Mesendoderm (in vitro differentiated cells): ENCODE results near the gene C7orf25. TPM values are rescaled to one million over a fixed set of nuclear protein-coding genes. Genes with fewer than 3 reads are reported as not detected.
A peak's percentile ranks its signal among the peaks of the same experiment; 100 is the strongest.

ENCODE experiments used
- DNase-seq: peaks from one replicate; pipeline ENCODE4 v3.0.0; 2013
- H2AK5ac ChIP-seq: 2 replicates; pipeline ENCODE4 v1.6.1; 2013; ENCODE audit warnings: low read length, inconsistent platforms
- H2BK120ac ChIP-seq: 2 replicates; pipeline ENCODE4 v1.6.1; 2013; ENCODE audit warnings: low read depth, mild to moderate bottlenecking, low read length, moderate library complexity, mixed read lengths
- H2BK15ac ChIP-seq: replicated peaks from 2 replicates; pipeline ENCODE4 v1.6.1; 2013; ENCODE audit warnings: low read depth, mild to moderate bottlenecking, moderate library complexity
- H2BK5ac ChIP-seq: 2 replicates; pipeline ENCODE4 v1.6.1; 2013; ENCODE audit warnings: low read length, inconsistent platforms
- H3K18ac ChIP-seq: 2 replicates; pipeline ENCODE4 v1.6.1; 2013; ENCODE audit warnings: mild to moderate bottlenecking, low read length, mixed read lengths
- H3K23ac ChIP-seq: one replicate; pipeline ENCODE4 v1.6.1; 2013; ENCODE audit warnings: low read length
- H3K27ac ChIP-seq: 2 replicates; pipeline ENCODE4 v1.5.1; 2013; ENCODE audit warnings: low read depth, mild to moderate bottlenecking, inconsistent platforms, low read length, moderate library complexity
- H3K27me3 ChIP-seq: 2 replicates; pipeline ENCODE4 v1.6.1; 2013; ENCODE audit warnings: low read length, control low read depth, mild to moderate bottlenecking, inconsistent platforms; ENCODE audit not compliant: insufficient read depth, poor library complexity
- H3K36me3 ChIP-seq: 2 replicates; pipeline ENCODE4 v1.6.1; 2013; ENCODE audit warnings: low read length, inconsistent platforms; ENCODE audit not compliant: control insufficient read depth, insufficient read depth
- H3K4ac ChIP-seq: one replicate; pipeline ENCODE4 v1.6.1; 2013; ENCODE audit warnings: low read depth, mild to moderate bottlenecking, low read length, moderate library complexity
- H3K4me1 ChIP-seq: 2 replicates; pipeline ENCODE4 v1.6.1; 2013; ENCODE audit warnings: low read depth, low read length, inconsistent platforms; ENCODE audit not compliant: control insufficient read depth
- H3K4me2 ChIP-seq: 2 replicates; pipeline ENCODE4 v1.6.1; 2013; ENCODE audit warnings: low read length
- H3K4me3 ChIP-seq: 2 replicates; pipeline ENCODE4 v1.5.1; 2013; ENCODE audit warnings: mild to moderate bottlenecking, low read length
- H3K56ac ChIP-seq: one replicate; pipeline ENCODE4 v1.6.1; 2013; ENCODE audit warnings: low read length
- H3K79me1 ChIP-seq: 2 replicates; pipeline ENCODE4 v1.6.1; 2013; ENCODE audit warnings: low read length, inconsistent platforms
- H3K79me2 ChIP-seq: 2 replicates; pipeline ENCODE4 v1.6.1; 2013; ENCODE audit warnings: mild to moderate bottlenecking, low read length; ENCODE audit not compliant: control insufficient read depth, insufficient read depth
- H3K9ac ChIP-seq: 2 replicates; pipeline ENCODE4 v1.6.1; 2013; ENCODE audit warnings: low read length, inconsistent platforms
- H4K5ac ChIP-seq: one replicate; pipeline ENCODE4 v1.6.1; 2013; ENCODE audit warnings: low read length
- H4K8ac ChIP-seq: one replicate; pipeline ENCODE4 v1.6.1; 2013; ENCODE audit warnings: low read depth, mild to moderate bottlenecking, control low read depth, low read length, moderate library complexity
- WGBS: extraction: QIAGEN DNeasy Blood & Tissue Kit; methylation state at CpG from one replicate; pipeline ENCODE4 v1.1.7; 2013; ENCODE audit warnings: low lambda C conversion rate, missing lambda C conversion rate; ENCODE audit not compliant: insufficient coverage; ENCODE audit errors: extremely low coverage; 5-methylcytosine and 5-hydroxymethylcytosine counted together
- polyA plus RNA-seq, 2 experiments: library from polyadenylated mRNA; stranded (reverse); fragments of 200-250 nt; gene quantifications; one replicate each; pipeline ENCODE4 v1.2.3, GENCODE V29; 2013

C7orf25 gene
- polyA plus RNA-seq (2013, experiment 1 of 2) = 3.9 TPM
- polyA plus RNA-seq (2013, experiment 2 of 2) = 3.9 TPM

GRCh38 chr7:42911454-42912447, at the start of gene C7orf25:
C7orf25 (minus strand) TSS chr7:42912070; CDS start chr7:42910900, 1,170 bp downstream.
- no CpG with 5 or more reads among the region's 95 CpGs for WGBS
- Histone ChIP-seq H3K79me2 (peaks cover 4% of the 10 kb centered on the region), H3K4me1 (peaks cover 3% of the 10 kb centered on the region)

GRCh38 chr7:42961170-42961569, 49.3 kb upstream of the C7orf25 start:
- DNase-seq = peak; percentile 27
- H3K27ac ChIP-seq = no peak overlapping the region
- peak overlapping the region; percentile 8 for H3K56ac ChIP-seq
- no peaks in the 10 kb centered on the region for H3K27me3 ChIP-seq
- H3K4me1 ChIP-seq = peaks cover 8% of the 10 kb centered on the region
- no peak overlapping the region for H2BK5ac ChIP-seq
- H3K9ac ChIP-seq = no peak overlapping the region
- H2BK15ac ChIP-seq = no peak overlapping the region
- no CpG with 5 or more reads among the region's 2 CpGs for WGBS
- no peak overlapping the region for H3K4ac ChIP-seq
- no peak overlapping the region for H4K5ac ChIP-seq
- no peak overlapping the region for H3K23ac ChIP-seq
- no peak overlapping the region for H3K4me2 ChIP-seq
- peak overlapping the region; percentile 77 for H3K18ac ChIP-seq
- no peaks in the 10 kb centered on the region for H3K36me3 ChIP-seq
- peak overlapping the region; percentile 65 for H4K8ac ChIP-seq
- no peak overlapping the region for H2AK5ac ChIP-seq
- no peaks in the 10 kb centered on the region for H3K79me2 ChIP-seq
- no peak overlapping the region for H3K4me3 ChIP-seq
- no peaks in the 10 kb centered on the region for H3K79me1 ChIP-seq
- peak overlapping the region; percentile 47 for H2BK120ac ChIP-seq

More at GRCh38 chr7:42911454-42912447, at the start of gene C7orf25:
- no peak within 1 kb of the TSS for H2BK120ac ChIP-seq
- peak within 1 kb of the TSS; percentile 66 for H3K4me2 ChIP-seq
- peak within 1 kb of the TSS; percentile 83 for H3K27ac ChIP-seq
- peak within 1 kb of the TSS; percentile 91 for H3K4me3 ChIP-seq
- peak within 1 kb of the TSS; percentile 94 for H3K9ac ChIP-seq
- peak; percentile 98 for DNase-seq
- peak within 1 kb of the TSS; percentile 72 for H4K5ac ChIP-seq
- peak within 1 kb of the TSS; percentile 82 for H3K18ac ChIP-seq
- H2AK5ac ChIP-seq = no peak within 1 kb of the TSS
- H2BK5ac ChIP-seq = peak within 1 kb of the TSS; percentile 21
- no peak within 1 kb of the TSS for H2BK15ac ChIP-seq
- no peak within 1 kb of the TSS for H4K8ac ChIP-seq
- H3K79me1 ChIP-seq = peaks cover 5% of the 10 kb centered on the region
- H3K36me3 ChIP-seq = peaks cover 3% of the 10 kb centered on the region
- peak within 1 kb of the TSS; percentile 29 for H3K4ac ChIP-seq
- H3K23ac ChIP-seq = no peak within 1 kb of the TSS
- H3K56ac ChIP-seq = peak within 1 kb of the TSS; percentile 92
- H3K27me3 ChIP-seq = no peaks in the 10 kb centered on the region

DNA sequence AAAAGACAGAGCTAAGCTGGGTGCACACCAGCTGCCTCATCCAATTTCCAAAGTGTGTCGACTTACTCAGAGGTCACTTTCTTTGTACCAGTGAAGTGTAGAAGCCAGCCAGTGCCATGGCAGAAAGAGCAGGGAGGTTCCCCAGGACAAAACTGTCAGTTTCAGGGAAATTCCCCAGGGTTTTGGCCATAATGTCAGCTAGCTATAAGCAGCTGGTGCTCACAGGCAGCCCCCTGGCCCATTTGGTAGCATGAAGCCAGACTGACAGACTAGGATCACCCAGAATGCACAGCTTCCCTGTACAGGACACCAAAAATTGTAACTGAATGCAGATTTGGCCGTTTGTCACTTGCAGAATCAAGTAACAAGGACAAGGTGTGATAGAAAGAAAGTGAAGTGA, 48.9 kb upstream of the C7orf25 start:
- no peak overlapping the region for H3K27ac ChIP-seq

GRCh38 chr7:42959549-42959948, 47.7 kb upstream of the C7orf25 start:
- no peak overlapping the region for H3K4me3 ChIP-seq

More for the DNA sequence above, 48.9 kb upstream of the C7orf25 start:
- Histone ChIP-seq H3K56ac (peak overlapping the region; percentile 8), H2BK120ac (peak overlapping the region; percentile 47), H3K4me2 (no peak overlapping the region), H3K79me1 (no peaks in the 10 kb centered on the region), H4K8ac (peak overlapping the region; percentile 65), H3K18ac (peak overlapping the region; percentile 77), H3K4me3 (no peak overlapping the region), H3K4ac (peak overlapping the region; percentile 84), H4K5ac (no peak overlapping the region), H3K4me1 (peaks cover 8% of the 10 kb centered on the region), H3K79me2 (no peaks in the 10 kb centered on the region), H2BK5ac (peak overlapping the region; percentile 64), H3K27me3 (no peaks in the 10 kb centered on the region), H2BK15ac (no peak overlapping the region), H2AK5ac (no peak overlapping the region), H3K23ac (no peak overlapping the region), H3K9ac (no peak overlapping the region), H3K36me3 (no peaks in the 10 kb centered on the region)
- no CpG with 5 or more reads among the region's 2 CpGs for WGBS
- DNase-seq = no peak

DNA sequence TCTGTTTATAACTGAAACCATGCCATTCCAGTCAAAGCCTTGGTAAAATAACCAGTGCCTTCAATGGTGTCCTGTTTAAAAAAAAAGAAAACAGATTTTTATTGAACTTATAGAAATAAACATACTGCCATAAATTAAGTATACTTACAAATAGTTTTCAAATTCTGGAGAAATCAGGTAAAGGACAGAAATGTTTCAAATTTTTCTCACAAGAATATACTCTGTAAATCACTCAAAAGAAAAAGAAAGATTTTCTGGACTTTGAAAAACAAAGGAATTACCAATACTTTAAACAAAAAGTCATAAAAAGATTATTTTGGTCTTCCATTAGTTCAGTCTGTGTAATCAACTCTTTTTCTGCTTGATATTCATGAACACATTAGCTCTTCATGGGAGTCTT, 44.2 kb upstream of the C7orf25 start:
- peak; percentile 32 for DNase-seq
- Histone ChIP-seq H2BK5ac (no peak overlapping the region), H3K36me3 (no peaks in the 10 kb centered on the region), H4K5ac (no peak overlapping the region), H3K27me3 (no peaks in the 10 kb centered on the region), H3K23ac (no peak overlapping the region), H3K79me1 (no peaks in the 10 kb centered on the region), H3K4me2 (no peak overlapping the region), H3K4me3 (no peak overlapping the region), H3K27ac (no peak overlapping the region), H3K56ac (no peak overlapping the region), H3K4me1 (no peaks in the 10 kb centered on the region), H2BK120ac (no peak overlapping the region), H2AK5ac (no peak overlapping the region), H3K9ac (no peak overlapping the region), H3K4ac (no peak overlapping the region), H3K79me2 (no peaks in the 10 kb centered on the region), H4K8ac (no peak overlapping the region), H3K18ac (no peak overlapping the region), H2BK15ac (no peak overlapping the region)

More at GRCh38 chr7:42959549-42959948, 47.7 kb upstream of the C7orf25 start:
- no peak overlapping the region for H3K27ac ChIP-seq
- H2BK120ac ChIP-seq = no peak overlapping the region
- H3K27me3 ChIP-seq = no peaks in the 10 kb centered on the region
- H3K9ac ChIP-seq = no peak overlapping the region
- H3K79me2 ChIP-seq = no peaks in the 10 kb centered on the region
- H3K36me3 ChIP-seq = no peaks in the 10 kb centered on the region
- no peak overlapping the region for H4K8ac ChIP-seq
- H3K79me1 ChIP-seq = no peaks in the 10 kb centered on the region
- no peak overlapping the region for H3K4me2 ChIP-seq
- no peak overlapping the region for H3K18ac ChIP-seq
- DNase-seq = no peak
- no CpG with 5 or more reads among the region's 2 CpGs for WGBS
- H2BK15ac ChIP-seq = no peak overlapping the region
- no peak overlapping the region for H3K23ac ChIP-seq
- H2BK5ac ChIP-seq = no peak overlapping the region
- peaks cover under 1% of the 10 kb centered on the region for H3K4me1 ChIP-seq
- H4K5ac ChIP-seq = no peak overlapping the region
- no peak overlapping the region for H2AK5ac ChIP-seq
- H3K56ac ChIP-seq = no peak overlapping the region
- no peak overlapping the region for H3K4ac ChIP-seq
